ENCODE data around the gene FAM47E.

Gene FAM47E

GRCh38 chr4:76325072-76325471, 73.6 kb downstream of the FAM47E start:
- DNase-seq (no peak), ATAC-seq (ENCODE audit: insufficient read depth, low read depth) (no peak)
- no peak for TF ChIP-seq CTCF (IDR thresholded peaks at IDR 0.05; ENCODE audit: borderline replicate concordance, extremely low read depth, low read length, poor library complexity, severe bottlenecking)
- no peak overlapping the region for H3K9ac ChIP-seq (ENCODE audit: low read depth, low read length)
- H3K4me3 ChIP-seq (ENCODE audit: low read depth in 1 of 2, low read length in 2 of 2), result no peak overlapping the region
- H3K79me2 ChIP-seq (ENCODE audit: insufficient read depth, low read length), result no peaks in the 10 kb centered on the region
- H4K20me1 ChIP-seq (ENCODE audit: insufficient read depth, low read length), result no peaks in the 10 kb centered on the region
- no peak overlapping the region for H3K27ac ChIP-seq (ENCODE audit: low read length)
- no peaks in the 10 kb centered on the region for H3K36me3 ChIP-seq (ENCODE audit: insufficient read depth, low read length)
- no peak overlapping the region for H3K4me2 ChIP-seq (ENCODE audit: insufficient read depth, low read length)
- H3K4me1 ChIP-seq (ENCODE audit: insufficient read depth, low read length), result no peaks in the 10 kb centered on the region
- peaks cover 24% of the 10 kb centered on the region for H3K9me3 ChIP-seq (ENCODE audit: insufficient read depth, low read length, severe bottlenecking)
- no peak overlapping the region for H2AFZ ChIP-seq (ENCODE audit: low read depth, low read length)
- H3K27me3 ChIP-seq (ENCODE audit: insufficient read depth, low read length, poor library complexity), result no peaks in the 10 kb centered on the region

GRCh38 chr4:76326515-76326914, 75.0 kb downstream of the FAM47E start:
- no peak for TF ChIP-seq EZH2 (IDR thresholded peaks at IDR 0.05; ENCODE audit: borderline replicate concordance, low read depth, low read length, severe bottlenecking)
- no peak for TF ChIP-seq CTCF (IDR thresholded peaks at IDR 0.05; ENCODE audit: borderline replicate concordance, extremely low read depth, low read length, poor library complexity, severe bottlenecking)
- no peaks in the 10 kb centered on the region for H3K36me3 ChIP-seq (ENCODE audit: insufficient read depth, low read length)
- no peak overlapping the region for H3K9ac ChIP-seq (ENCODE audit: low read depth, low read length)
- H3K4me2 ChIP-seq (ENCODE audit: insufficient read depth, low read length), result no peak overlapping the region
- H3K27me3 ChIP-seq (ENCODE audit: insufficient read depth, low read length, poor library complexity), result no peaks in the 10 kb centered on the region
- ATAC-seq (ENCODE audit: insufficient read depth, low read depth) (no peak), DNase-seq (no peak)
- H4K20me1 ChIP-seq (ENCODE audit: insufficient read depth, low read length), result no peaks in the 10 kb centered on the region
- H3K4me3 ChIP-seq (ENCODE audit: low read depth in 1 of 2, low read length in 2 of 2), result no peak overlapping the region
- H3K27ac ChIP-seq (ENCODE audit: low read length), result no peak overlapping the region
- H3K4me1 ChIP-seq (ENCODE audit: insufficient read depth, low read length), result no peaks in the 10 kb centered on the region
- no peaks in the 10 kb centered on the region for H3K79me2 ChIP-seq (ENCODE audit: insufficient read depth, low read length)
- peaks cover 24% of the 10 kb centered on the region for H3K9me3 ChIP-seq (ENCODE audit: insufficient read depth, low read length, severe bottlenecking)
- H2AFZ ChIP-seq (ENCODE audit: low read depth, low read length), result no peak overlapping the region

All from DND-41 (cell line).